PFSK-1 (cell line): ENCODE data around the gene SDS.

Source experiments
- FOXP2 ChIP-seq: optimal IDR thresholded peaks from 2 replicates; pipeline ENCODE3; 2011; ENCODE audit warnings: borderline replicate concordance, control low read depth, inconsistent platforms; ENCODE audit not compliant: insufficient read depth; ENCODE audit errors: extremely low read length, extremely low read depth
- POLR2AphosphoS5 ChIP-seq: IDR thresholded peaks from 2 replicates; pipeline ENCODE4 v1.6.1; 2012; ENCODE audit warnings: low read depth, mild to moderate bottlenecking, control low read depth, low read length, moderate library complexity
- SIN3A ChIP-seq: IDR thresholded peaks from 2 replicates; pipeline ENCODE4 v1.6.1; 2012; ENCODE audit warnings: mild to moderate bottlenecking, low read length, moderate library complexity, borderline replicate concordance; ENCODE audit not compliant: insufficient read depth
- TAF1 ChIP-seq: IDR thresholded peaks from 2 replicates; pipeline ENCODE4 v1.6.1; 2012; ENCODE audit warnings: low read length, control low read depth, borderline replicate concordance; ENCODE audit not compliant: insufficient read depth
- TF ChIP-seq, protein P1 (sequence below), 2 experiments: IDR thresholded peaks; 2 replicates each; pipeline versions ENCODE4 v1.6.1 to v1.8.0; 2011 to 2012; ENCODE audit warnings: low read depth in 2 of 2, low read length in 2 of 2, control low read depth in 1 of 2, inconsistent platforms in 1 of 2, mild to moderate bottlenecking in 1 of 2, moderate library complexity in 1 of 2; ENCODE audit not compliant: insufficient read depth in 1 of 2

The SDS gene

DNA sequence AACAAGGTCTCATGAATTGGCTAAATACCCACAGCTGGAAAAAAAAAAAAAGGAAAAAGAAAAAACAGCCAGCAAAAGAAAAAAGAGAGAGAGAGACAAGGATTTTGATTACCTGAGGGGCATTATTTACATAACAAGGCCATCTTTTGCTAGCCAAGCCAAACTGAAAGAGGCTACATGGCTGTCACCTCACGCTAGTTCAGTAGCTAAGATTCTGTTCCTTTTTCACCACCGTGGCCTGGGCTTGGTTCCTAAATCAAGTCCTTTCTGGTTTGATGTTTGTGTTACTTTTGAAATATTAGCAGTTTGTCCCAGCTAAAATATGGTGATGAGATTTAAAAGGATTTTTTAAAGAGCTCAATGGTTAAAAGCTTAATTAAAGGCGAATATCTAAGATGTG lies 2.0 kb upstream of the SDS start:
- TF ChIP-seq, protein P1, sequence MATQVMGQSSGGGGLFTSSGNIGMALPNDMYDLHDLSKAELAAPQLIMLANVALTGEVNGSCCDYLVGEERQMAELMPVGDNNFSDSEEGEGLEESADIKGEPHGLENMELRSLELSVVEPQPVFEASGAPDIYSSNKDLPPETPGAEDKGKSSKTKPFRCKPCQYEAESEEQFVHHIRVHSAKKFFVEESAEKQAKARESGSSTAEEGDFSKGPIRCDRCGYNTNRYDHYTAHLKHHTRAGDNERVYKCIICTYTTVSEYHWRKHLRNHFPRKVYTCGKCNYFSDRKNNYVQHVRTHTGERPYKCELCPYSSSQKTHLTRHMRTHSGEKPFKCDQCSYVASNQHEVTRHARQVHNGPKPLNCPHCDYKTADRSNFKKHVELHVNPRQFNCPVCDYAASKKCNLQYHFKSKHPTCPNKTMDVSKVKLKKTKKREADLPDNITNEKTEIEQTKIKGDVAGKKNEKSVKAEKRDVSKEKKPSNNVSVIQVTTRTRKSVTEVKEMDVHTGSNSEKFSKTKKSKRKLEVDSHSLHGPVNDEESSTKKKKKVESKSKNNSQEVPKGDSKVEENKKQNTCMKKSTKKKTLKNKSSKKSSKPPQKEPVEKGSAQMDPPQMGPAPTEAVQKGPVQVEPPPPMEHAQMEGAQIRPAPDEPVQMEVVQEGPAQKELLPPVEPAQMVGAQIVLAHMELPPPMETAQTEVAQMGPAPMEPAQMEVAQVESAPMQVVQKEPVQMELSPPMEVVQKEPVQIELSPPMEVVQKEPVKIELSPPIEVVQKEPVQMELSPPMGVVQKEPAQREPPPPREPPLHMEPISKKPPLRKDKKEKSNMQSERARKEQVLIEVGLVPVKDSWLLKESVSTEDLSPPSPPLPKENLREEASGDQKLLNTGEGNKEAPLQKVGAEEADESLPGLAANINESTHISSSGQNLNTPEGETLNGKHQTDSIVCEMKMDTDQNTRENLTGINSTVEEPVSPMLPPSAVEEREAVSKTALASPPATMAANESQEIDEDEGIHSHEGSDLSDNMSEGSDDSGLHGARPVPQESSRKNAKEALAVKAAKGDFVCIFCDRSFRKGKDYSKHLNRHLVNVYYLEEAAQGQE (IDR thresholded peaks at IDR 0.05; ENCODE audit: insufficient read depth in 1 of 2, low read depth in 2 of 2, low read length in 2 of 2), result no peak

DNA sequence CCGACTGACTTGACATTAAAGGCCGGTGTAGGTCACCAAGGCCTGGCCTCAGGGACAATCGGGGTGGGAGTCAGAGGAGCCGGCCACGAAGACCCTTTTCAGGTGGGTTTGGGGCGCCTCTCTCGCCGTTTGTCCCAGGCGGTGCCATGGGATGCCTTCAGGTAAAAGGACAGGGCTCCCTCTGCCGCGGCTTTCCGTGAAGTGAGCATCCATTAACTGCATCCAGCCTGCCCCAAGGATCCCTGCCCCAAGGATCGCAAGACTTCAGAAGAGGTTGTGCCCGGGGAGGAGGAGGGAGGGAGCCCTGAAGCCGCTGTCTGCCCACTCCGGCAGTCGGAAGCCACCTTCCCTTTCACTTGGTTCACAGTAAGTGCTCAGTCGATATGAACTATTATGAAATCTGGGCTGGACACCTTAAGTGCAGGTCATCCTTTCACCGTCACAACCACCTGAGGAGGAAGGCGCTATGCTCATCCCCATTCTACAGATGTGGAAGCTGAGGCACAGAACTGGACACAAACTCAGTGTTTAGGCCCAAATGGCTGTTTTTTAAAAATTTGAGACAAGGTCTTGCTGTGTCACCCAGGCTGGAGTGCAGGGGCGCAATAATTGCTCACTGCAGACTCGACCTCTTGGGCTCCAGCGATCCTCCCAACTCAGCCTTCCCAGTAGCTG lies 964 bp downstream of the SDS start:
- TF ChIP-seq FOXP2 (no peak), POLR2AphosphoS5 (no peak), TAF1 (no peak), SIN3A (no peak)
- TF ChIP-seq, protein P1 (IDR thresholded peaks at IDR 0.05; ENCODE audit: insufficient read depth in 1 of 2, low read depth in 2 of 2, low read length in 2 of 2), result no peak

DNA sequence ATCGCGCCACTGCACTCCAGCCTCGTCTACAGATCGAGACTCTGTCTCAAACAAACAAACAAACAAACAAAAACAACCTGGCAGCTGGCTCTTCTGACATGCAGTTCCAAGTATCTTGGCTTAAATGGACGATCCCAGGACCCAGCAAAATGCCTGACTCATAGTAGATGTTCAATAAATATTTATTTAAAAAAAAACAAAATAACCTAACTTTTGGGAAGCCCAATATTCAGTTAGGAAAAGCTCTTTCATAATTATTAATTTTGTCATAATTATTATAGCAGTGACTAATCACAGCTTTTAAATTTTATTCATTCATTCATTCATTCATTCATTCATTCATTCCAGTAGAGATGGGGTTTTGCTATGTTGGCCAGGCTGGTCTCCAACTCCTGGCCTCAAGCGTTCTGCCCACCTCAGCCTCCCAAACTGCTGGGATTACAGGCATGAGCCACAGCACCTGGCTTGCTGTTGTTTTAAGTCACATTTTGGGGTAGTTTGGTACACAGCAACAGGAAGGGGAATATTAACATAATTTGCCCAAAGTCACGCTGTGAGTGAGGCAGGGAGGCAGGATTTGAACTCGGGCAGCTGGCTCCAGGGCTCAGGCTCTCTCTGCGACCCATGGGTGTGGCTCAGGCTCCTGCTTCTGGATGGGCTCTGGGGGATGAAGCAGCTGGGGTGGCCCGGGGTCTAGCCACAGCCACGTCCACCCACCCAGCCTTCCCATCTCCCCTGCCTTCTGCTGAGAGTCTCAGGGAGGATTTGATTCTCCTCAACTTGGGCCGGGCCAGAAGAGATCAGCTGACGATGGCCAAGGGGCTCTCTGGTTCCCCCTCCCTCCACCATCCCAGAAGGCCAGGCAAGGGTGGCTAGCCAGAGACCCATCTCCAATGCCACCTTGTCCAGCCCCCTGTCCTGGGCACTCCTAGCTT lies 2.4 kb downstream of the SDS start:
- TF ChIP-seq SIN3A, result no peak
- TF ChIP-seq FOXP2, result no peak
- no peak for TF ChIP-seq POLR2AphosphoS5
- no peak for TF ChIP-seq TAF1
- TF ChIP-seq, protein P1 (IDR thresholded peaks at IDR 0.05; ENCODE audit: insufficient read depth in 1 of 2, low read depth in 2 of 2, low read length in 2 of 2), result no peak

DNA sequence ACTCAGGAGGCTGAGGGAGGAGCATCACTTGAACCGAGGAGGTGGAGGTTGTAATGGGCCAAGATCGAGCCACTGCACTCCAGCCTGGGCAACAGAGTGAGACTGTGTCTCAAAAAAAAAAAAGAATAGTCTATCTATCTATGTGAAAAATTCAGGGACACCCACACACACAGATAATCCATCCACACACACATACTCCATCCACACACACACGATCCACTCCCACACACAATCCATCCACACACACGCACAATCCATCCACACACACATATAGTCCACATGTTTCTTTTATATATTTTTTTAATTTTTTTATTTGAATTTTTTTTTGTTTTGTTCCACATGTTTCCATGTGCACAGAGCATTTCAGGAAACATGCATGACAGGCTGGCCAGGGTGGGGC lies 3.3 kb downstream of the SDS start:
- TF ChIP-seq FOXP2 (no peak), POLR2AphosphoS5 (no peak), TAF1 (no peak), SIN3A (no peak)
- TF ChIP-seq, protein P1 (IDR thresholded peaks at IDR 0.05; ENCODE audit: insufficient read depth in 1 of 2, low read depth in 2 of 2, low read length in 2 of 2), result no peak

DNA sequence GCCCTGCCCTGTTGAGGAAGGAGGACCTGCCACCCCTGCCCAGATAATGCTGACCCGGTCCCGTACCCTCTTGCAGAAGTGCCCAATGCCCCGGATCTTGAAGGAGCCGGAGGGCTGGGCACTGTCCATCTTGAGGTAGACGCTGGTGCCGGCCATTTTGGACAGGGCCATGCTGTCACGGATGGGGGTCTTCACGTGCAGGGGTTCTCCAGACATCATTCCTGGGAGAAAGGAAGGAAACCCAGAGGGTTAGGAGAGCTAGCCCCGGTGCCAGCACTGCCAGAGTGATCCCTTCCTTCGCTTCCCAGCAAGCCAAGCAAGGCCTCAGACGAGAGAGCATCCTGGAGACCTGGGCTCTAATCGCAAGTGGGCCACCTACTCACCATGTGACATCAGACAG lies 4.2 kb downstream of the SDS start:
- TF ChIP-seq TAF1 (no peak), POLR2AphosphoS5 (no peak), FOXP2 (no peak), SIN3A (no peak)
- TF ChIP-seq, protein P1 (IDR thresholded peaks at IDR 0.05; ENCODE audit: insufficient read depth in 1 of 2, low read depth in 2 of 2, low read length in 2 of 2), result no peak
